HEK293 (cell line): ENCODE data around the gene ZBED5.

ENCODE experiments used
- MEIS1 ChIP-seq: sonication (generic); formaldehyde crosslinking; IDR thresholded peaks from 2 replicates; pipeline ENCODE4 v1.8.1; 2022; ENCODE audit warnings: missing genetic modification reagents, mild to moderate bottlenecking, borderline replicate concordance
- ZNF121 ChIP-seq: fragments of 450-650 bp; formaldehyde crosslinking; IDR thresholded peaks from 2 replicates; pipeline ENCODE4 v1.5.1; 2016; ENCODE audit warnings: missing biosample characterization, missing genetic modification characterization
- ZNF174 ChIP-seq: fragments of 450-650 bp; formaldehyde crosslinking; IDR thresholded peaks from 2 replicates; pipeline ENCODE4 v1.5.0; 2017; ENCODE audit warnings: missing biosample characterization, mild to moderate bottlenecking, missing genetic modification characterization
- ZNF530 ChIP-seq: fragments of 450-650 bp; formaldehyde crosslinking; IDR thresholded peaks from 2 replicates; pipeline ENCODE4 v1.5.1; 2016; ENCODE audit warnings: low read depth, missing biosample characterization, missing genetic modification characterization
- TF ChIP-seq, protein P1 (sequence below): fragments of 450-650 bp; formaldehyde crosslinking; IDR thresholded peaks from 2 replicates; pipeline ENCODE4 v1.5.1; 2016; ENCODE audit warnings: missing biosample characterization, missing genetic modification characterization
- TF ChIP-seq, protein P2 (sequence below): fragments of 450-650 bp; formaldehyde crosslinking; conservative IDR thresholded peaks from 2 replicates; pipeline ENCODE4 v1.5.1; 2016; ENCODE audit warnings: low read depth, missing biosample characterization, missing genetic modification characterization

DNA sequence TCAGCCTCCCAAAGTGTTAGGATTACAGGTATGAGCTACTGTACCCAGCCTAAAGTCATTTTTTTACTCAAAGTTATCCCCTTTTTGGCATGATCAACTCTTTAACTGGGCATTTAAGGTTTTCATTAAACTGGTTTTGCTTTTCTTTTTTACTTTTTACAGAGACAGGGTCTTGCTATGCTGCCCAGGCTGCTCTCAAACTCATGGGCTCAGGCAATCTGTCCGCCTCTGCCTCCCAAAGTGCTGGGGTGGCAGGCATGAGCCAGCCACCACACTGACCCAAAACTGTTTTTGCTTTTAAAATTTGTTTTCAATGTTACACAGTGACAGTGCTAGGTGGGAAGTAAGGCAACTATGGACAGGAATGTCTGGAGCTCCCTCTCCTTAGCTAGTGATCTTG, 3.9 kb upstream of the ZBED5 start:
- TF ChIP-seq ZNF174: no peak
- TF ChIP-seq, protein P1, sequence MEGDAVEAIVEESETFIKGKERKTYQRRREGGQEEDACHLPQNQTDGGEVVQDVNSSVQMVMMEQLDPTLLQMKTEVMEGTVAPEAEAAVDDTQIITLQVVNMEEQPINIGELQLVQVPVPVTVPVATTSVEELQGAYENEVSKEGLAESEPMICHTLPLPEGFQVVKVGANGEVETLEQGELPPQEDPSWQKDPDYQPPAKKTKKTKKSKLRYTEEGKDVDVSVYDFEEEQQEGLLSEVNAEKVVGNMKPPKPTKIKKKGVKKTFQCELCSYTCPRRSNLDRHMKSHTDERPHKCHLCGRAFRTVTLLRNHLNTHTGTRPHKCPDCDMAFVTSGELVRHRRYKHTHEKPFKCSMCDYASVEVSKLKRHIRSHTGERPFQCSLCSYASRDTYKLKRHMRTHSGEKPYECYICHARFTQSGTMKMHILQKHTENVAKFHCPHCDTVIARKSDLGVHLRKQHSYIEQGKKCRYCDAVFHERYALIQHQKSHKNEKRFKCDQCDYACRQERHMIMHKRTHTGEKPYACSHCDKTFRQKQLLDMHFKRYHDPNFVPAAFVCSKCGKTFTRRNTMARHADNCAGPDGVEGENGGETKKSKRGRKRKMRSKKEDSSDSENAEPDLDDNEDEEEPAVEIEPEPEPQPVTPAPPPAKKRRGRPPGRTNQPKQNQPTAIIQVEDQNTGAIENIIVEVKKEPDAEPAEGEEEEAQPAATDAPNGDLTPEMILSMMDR: no peak
- no peak for TF ChIP-seq MEIS1 (CRISPR knock-in tag)
- no peak for TF ChIP-seq ZNF530 (tag by site-specific recombination)
- TF ChIP-seq, protein P2, sequence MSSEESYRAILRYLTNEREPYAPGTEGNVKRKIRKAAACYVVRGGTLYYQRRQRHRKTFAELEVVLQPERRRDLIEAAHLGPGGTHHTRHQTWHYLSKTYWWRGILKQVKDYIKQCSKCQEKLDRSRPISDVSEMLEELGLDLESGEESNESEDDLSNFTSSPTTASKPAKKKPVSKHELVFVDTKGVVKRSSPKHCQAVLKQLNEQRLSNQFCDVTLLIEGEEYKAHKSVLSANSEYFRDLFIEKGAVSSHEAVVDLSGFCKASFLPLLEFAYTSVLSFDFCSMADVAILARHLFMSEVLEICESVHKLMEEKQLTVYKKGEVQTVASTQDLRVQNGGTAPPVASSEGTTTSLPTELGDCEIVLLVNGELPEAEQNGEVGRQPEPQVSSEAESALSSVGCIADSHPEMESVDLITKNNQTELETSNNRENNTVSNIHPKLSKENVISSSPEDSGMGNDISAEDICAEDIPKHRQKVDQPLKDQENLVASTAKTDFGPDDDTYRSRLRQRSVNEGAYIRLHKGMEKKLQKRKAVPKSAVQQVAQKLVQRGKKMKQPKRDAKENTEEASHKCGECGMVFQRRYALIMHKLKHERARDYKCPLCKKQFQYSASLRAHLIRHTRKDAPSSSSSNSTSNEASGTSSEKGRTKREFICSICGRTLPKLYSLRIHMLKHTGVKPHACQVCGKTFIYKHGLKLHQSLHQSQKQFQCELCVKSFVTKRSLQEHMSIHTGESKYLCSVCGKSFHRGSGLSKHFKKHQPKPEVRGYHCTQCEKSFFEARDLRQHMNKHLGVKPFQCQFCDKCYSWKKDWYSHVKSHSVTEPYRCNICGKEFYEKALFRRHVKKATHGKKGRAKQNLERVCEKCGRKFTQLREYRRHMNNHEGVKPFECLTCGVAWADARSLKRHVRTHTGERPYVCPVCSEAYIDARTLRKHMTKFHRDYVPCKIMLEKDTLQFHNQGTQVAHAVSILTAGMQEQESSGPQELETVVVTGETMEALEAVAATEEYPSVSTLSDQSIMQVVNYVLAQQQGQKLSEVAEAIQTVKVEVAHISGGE: no peak
- TF ChIP-seq ZNF121 (tag by site-specific recombination): no peak
